Spleen (tissue), 7 donors: Measurements from ENCODE around the gene PTGIR.

Source experiments
- POLR2A ChIP-seq, 3 donors: fragments of 450-650 bp; IDR thresholded peaks; one replicate each; pipeline ENCODE4 v1.5.1; 2017; ENCODE audit warnings: antibody characterized with exemption in 3 of 3, mild to moderate bottlenecking in 1 of 3
- TF ChIP-seq, protein P1 (sequence below), 11 experiments: fragments of 200-600 bp in 7 of 11; fragments of 450-650 bp in 4 of 11; sonication (generic) in 4 of 11; IDR thresholded peaks in 8 of 11; conservative IDR thresholded peaks in 3 of 11; 1 replicate in 7 of 11; 2 replicates in 4 of 11; pipeline versions ENCODE4 v1.4.0 to v1.8.0; 2016 to 2021; ENCODE audit warnings: antibody characterized with exemption in 11 of 11, inconsistent platforms in 4 of 11, mild to moderate bottlenecking in 1 of 11
- donor health status: DM: no; HTN: no; CAD: no; lungs with moderate emphysema.
- donor health status: DM: no; HTN: no; CAD: no.
- donor health status: DM: no; HTN: no; CAD: no.

DNA sequence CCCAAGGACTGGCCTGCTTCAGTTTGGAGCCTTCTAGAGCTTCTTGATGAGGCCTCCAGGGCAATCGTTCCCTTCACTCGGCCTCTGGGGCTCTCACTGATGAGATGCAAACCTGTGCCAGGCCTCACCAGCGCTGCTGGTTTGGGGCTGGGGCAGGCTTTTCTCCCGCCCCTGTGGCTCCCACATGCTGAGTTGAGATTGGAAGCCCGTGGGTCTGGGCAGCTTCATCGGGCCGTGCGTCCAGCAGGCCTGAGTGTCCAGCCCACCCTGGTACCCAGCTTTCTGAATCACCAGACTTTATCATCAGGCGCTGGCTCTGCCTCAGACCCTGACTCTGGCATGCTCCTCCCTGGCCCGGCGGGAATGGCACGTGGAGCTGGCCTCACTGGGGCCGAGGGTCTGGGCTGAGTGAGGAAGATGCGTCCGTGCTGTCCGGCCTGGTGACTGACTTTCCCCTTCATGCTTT is 19.5 kb downstream of the PTGIR start:
- TF ChIP-seq POLR2A (IDR thresholded peaks at IDR 0.05), result no peak
- TF ChIP-seq, protein P1, sequence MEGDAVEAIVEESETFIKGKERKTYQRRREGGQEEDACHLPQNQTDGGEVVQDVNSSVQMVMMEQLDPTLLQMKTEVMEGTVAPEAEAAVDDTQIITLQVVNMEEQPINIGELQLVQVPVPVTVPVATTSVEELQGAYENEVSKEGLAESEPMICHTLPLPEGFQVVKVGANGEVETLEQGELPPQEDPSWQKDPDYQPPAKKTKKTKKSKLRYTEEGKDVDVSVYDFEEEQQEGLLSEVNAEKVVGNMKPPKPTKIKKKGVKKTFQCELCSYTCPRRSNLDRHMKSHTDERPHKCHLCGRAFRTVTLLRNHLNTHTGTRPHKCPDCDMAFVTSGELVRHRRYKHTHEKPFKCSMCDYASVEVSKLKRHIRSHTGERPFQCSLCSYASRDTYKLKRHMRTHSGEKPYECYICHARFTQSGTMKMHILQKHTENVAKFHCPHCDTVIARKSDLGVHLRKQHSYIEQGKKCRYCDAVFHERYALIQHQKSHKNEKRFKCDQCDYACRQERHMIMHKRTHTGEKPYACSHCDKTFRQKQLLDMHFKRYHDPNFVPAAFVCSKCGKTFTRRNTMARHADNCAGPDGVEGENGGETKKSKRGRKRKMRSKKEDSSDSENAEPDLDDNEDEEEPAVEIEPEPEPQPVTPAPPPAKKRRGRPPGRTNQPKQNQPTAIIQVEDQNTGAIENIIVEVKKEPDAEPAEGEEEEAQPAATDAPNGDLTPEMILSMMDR (IDR thresholded peaks at IDR 0.05 in 8 of 11, conservative IDR thresholded peaks at IDR 0.05 in 3 of 11), result no peak
